H1 (cell line): ENCODE measurements around the gene UBA3. TPM values are rescaled to one million over a fixed set of nuclear protein-coding genes. Genes with fewer than 3 reads are reported as not detected.
A peak's percentile ranks its signal among the peaks of the same experiment; 100 is the strongest.

Experiments
- POLR2A ChIP-seq, 2 experiments: IDR thresholded peaks; 1 replicate in 1 of 2; 2 replicates in 1 of 2; pipeline ENCODE4 v1.6.1; 2011; ENCODE audit warnings: low read depth in 2 of 2, low read length in 2 of 2, mild to moderate bottlenecking in 2 of 2; ENCODE audit errors: control extremely low read depth in 1 of 2
- POLR2AphosphoS5 ChIP-seq: IDR thresholded peaks from 2 replicates; pipeline ENCODE4 v1.6.1; 2011; ENCODE audit warnings: low read depth, low read length
- polyA plus RNA-seq, 7 experiments: library from polyadenylated mRNA; depleted of rRNA in 3 of 7; stranded (reverse) in 5 of 7; unstranded in 2 of 7; fragments of >200 nt in 5 of 7; fragments of 200-250 nt in 2 of 7; gene quantifications; 1 replicate in 5 of 7; 2 replicates in 1 of 7; 4 replicates in 1 of 7; pipeline versions ENCODE4 v1.2.1 to v1.2.3, GENCODE V29; 2011 to 2013; ENCODE audit warnings: missing spikeins in 2 of 7, mixed read lengths in 2 of 7
- total RNA-seq: library from RNA; stranded (reverse); fragmentation: NEBNext Ultra II Directional; extraction: Animal tissue kit (Norgen Biotek cat#: 25700); gene quantifications from 2 replicates; pipeline ENCODE4 v1.2.1, GENCODE V29; 2021

The UBA3 gene
- total and polyA plus RNA-seq, 2 of the 8 experiments (the other 6 are each of a cell fraction or from before 2014, with no cell fraction given), result 40.8 to 97.8 TPM

GRCh38 chr3:69080233-69080920 is at the start of gene UBA3 (continued):
- TF ChIP-seq POLR2A (IDR thresholded peaks at IDR 0.05; ENCODE audit: control extremely low read depth in 1 of 2, low read depth in 2 of 2, low read length in 2 of 2) (peak; percentile 86 to 91), POLR2AphosphoS5 (peak; percentile 85)
